A549 (cell line): ENCODE data around the gene TBC1D12. TPM values are rescaled to one million over a fixed set of nuclear protein-coding genes. Genes with fewer than 3 reads are reported as not detected.

ENCODE experiments used
- ATAC-seq, 2 experiments: fragments of 200-7000 bp in 1 of 2; fragments of >200 bp in 1 of 2; cut with Nextera tagmentation in 1 of 2; cut with Tn5 transposase in 1 of 2; 3 replicates each; pipeline versions ENCODE4 v1.8.0 to v1.9.1; 2018 to 2020; ENCODE audit warnings: mild to moderate bottlenecking in 1 of 2, moderate library complexity in 1 of 2
- CTCF ChIA-PET: fragments of 300-600 bp; sonication (Branson Sonifier 250); formaldehyde crosslinking; extraction: SDS; loops from one replicate; lab custom pipeline; 2021; ENCODE audit warnings: antibody characterized with exemption, inconsistent platforms; lab: Yijun Ruan, JAX
- POLR2A ChIA-PET: fragments of 350-600 bp; formaldehyde crosslinking; extraction: SDS; loops from one replicate; lab custom pipeline; 2021; ENCODE audit warnings: antibody characterized with exemption, inconsistent platforms; lab: Yijun Ruan, JAX
- DNase-seq, 2 experiments: peaks; one replicate each; pipeline versions ENCODE4 v3.0.0 to v3.0.0-alpha.2; 2011 to 2016; ENCODE audit warnings: low read depth in 1 of 2, low spot score in 1 of 2
- FAIRE-seq: peaks from 2 replicates; lab custom pipeline; 2011; peaks lifted over from hg19 to GRCh38; lab: Jason Lieb, UNC
- H3K27ac ChIP-seq, 2 experiments: fragments of >200 bp; sonication (Bioruptor Twin); formaldehyde crosslinking; 3 replicates each; pipeline ENCODE4 v1.5.1; 2016 to 2017
- H3K4me1 ChIP-seq: fragments of >200 bp; sonication (Bioruptor Twin); formaldehyde crosslinking; 3 replicates; pipeline ENCODE4 v1.6.1; 2016
- H3K4me2 ChIP-seq: fragments of >200 bp; sonication (Bioruptor Twin); formaldehyde crosslinking; 3 replicates; pipeline ENCODE4 v1.6.1; 2016
- H3K4me3 ChIP-seq: fragments of >200 bp; sonication (Bioruptor Twin); formaldehyde crosslinking; 3 replicates; pipeline ENCODE4 v1.5.1; 2016
- H3K9me3 ChIP-seq: fragments of >200 bp; sonication (Bioruptor Twin); formaldehyde crosslinking; 3 replicates; pipeline ENCODE4 v1.6.1; 2016
- BHLHE40 ChIP-seq: IDR thresholded peaks from 2 replicates; pipeline ENCODE4 v1.6.1; 2012; ENCODE audit warnings: low read depth, low read length, inconsistent platforms
- CBX8 ChIP-seq: fragments of 200-600 bp; sonication (generic); IDR thresholded peaks from 2 replicates; pipeline ENCODE4 v1.6.1; 2016
- GATA3 ChIP-seq: IDR thresholded peaks from 2 replicates; pipeline ENCODE4 v1.6.1; 2012; ENCODE audit warnings: borderline replicate concordance
- HOXB13 ChIP-seq: fragments of 250-450 bp; sonication (Bioruptor Pico); IDR thresholded peaks from 2 replicates; pipeline ENCODE4 v1.5.0; 2020; ENCODE audit warnings: low read depth, mild to moderate bottlenecking, moderate library complexity
- JUN ChIP-seq, 2 experiments: fragments of >200 bp; sonication (Bioruptor Twin); formaldehyde crosslinking; IDR thresholded peaks; 2 replicates in 1 of 2; 3 replicates in 1 of 2; pipeline ENCODE4 v1.6.1; 2016 to 2017
- KDM1A ChIP-seq: fragments of 200-600 bp; sonication (generic); IDR thresholded peaks from 2 replicates; pipeline ENCODE4 v1.6.1; 2016; ENCODE audit warnings: low read depth, mild to moderate bottlenecking
- MAFK ChIP-seq: fragments of 450-650 bp; IDR thresholded peaks from 2 replicates; pipeline ENCODE4 v1.6.1; 2014; ENCODE audit not compliant: partially characterized antibody
- MYC ChIP-seq: IDR thresholded peaks from 2 replicates; pipeline ENCODE4 v1.6.1; 2012; ENCODE audit warnings: mild to moderate bottlenecking, inconsistent platforms, low read length, improper control_type of control experiment, borderline replicate concordance
- POLR2A ChIP-seq: IDR thresholded peaks from 2 replicates; pipeline ENCODE4 v1.6.1; 2012; ENCODE audit warnings: mild to moderate bottlenecking, low read length
- RAD21 ChIP-seq, 2 experiments: fragments of >200 bp in 1 of 2; sonication (Bioruptor Twin) in 1 of 2; formaldehyde crosslinking in 1 of 2; IDR thresholded peaks in 1 of 2; conservative IDR thresholded peaks in 1 of 2; 2 replicates in 1 of 2; 3 replicates in 1 of 2; pipeline ENCODE4 v1.6.1; 2012 to 2018; ENCODE audit warnings: inconsistent platforms in 1 of 2
- RNF2 ChIP-seq: fragments of 200-600 bp; sonication (generic); IDR thresholded peaks from 2 replicates; pipeline ENCODE4 v1.6.1; 2016; ENCODE audit warnings: low read depth, mild to moderate bottlenecking, antibody characterized with exemption, moderate library complexity, borderline replicate concordance
- TFCP2L1 ChIP-seq: fragments of 250-450 bp; sonication (Bioruptor Pico); IDR thresholded peaks from 2 replicates; pipeline ENCODE4 v1.5.0; 2021; ENCODE audit warnings: mild to moderate bottlenecking
- TP53 ChIP-seq: fragments of 250-450 bp; sonication (Bioruptor Pico); IDR thresholded peaks from 2 replicates; pipeline ENCODE4 v1.5.0; 2021; ENCODE audit warnings: mild to moderate bottlenecking, moderate library complexity
- ZFP36 ChIP-seq: fragments of 450-650 bp; IDR thresholded peaks from 2 replicates; pipeline ENCODE4 v1.6.1; 2014; ENCODE audit warnings: borderline replicate concordance; ENCODE audit not compliant: partially characterized antibody
- ZSCAN20 ChIP-seq: fragments of 250-450 bp; sonication (Bioruptor Pico); IDR thresholded peaks from 2 replicates; pipeline ENCODE4 v1.8.0; 2022; ENCODE audit warnings: mild to moderate bottlenecking, moderate library complexity
- WGBS: methylation state at CpG from one replicate; pipeline ENCODE4 v1.1.6; 2017; ENCODE audit errors: missing lambda C conversion rate; 5-methylcytosine and 5-hydroxymethylcytosine counted together
- polyA minus RNA-seq: library from RNA; depleted of rRNA, polyadenylated mRNA; stranded (reverse); fragments of >200 nt; gene quantifications from 2 replicates; pipeline ENCODE4 v1.2.3, GENCODE V29; 2011; rRNA and poly(A)+ RNA removed
- polyA plus RNA-seq, 4 experiments: library from polyadenylated mRNA; depleted of rRNA in 3 of 4; stranded (reverse); fragments of >200 nt; fragmentation: RNase III in 1 of 4; extraction: RNeasy Plus Mini Kit Qiagen cat#74134 plus additional on column Dnase treatment in 1 of 4; gene quantifications; 2 replicates in 3 of 4; 3 replicates in 1 of 4; pipeline ENCODE4 v1.2.3, GENCODE V29; 2011 to 2017
- TF ChIP-seq, protein P1 (sequence below): fragments of >200 bp; sonication (Bioruptor Twin); formaldehyde crosslinking; IDR thresholded peaks from 3 replicates; pipeline ENCODE4 v1.6.1; 2016
- TF ChIP-seq, protein P2 (sequence below): fragments of 450-650 bp; IDR thresholded peaks from 2 replicates; pipeline ENCODE4 v1.6.1; 2014; ENCODE audit warnings: antibody characterized with exemption
- TF ChIP-seq, protein P3 (sequence below): IDR thresholded peaks from 2 replicates; pipeline ENCODE4 v1.6.1; 2012; ENCODE audit warnings: low read depth, borderline replicate concordance
- TF ChIP-seq, protein P4 (sequence below): fragments of 150-350 bp; IDR thresholded peaks from 2 replicates; pipeline ENCODE4 v1.6.1; 2014; ENCODE audit warnings: low read depth, mild to moderate bottlenecking, low read length
- TF ChIP-seq, protein P5 (sequence below): fragments of 250-450 bp; sonication (Bioruptor Pico); IDR thresholded peaks from 2 replicates; pipeline ENCODE4 v1.5.0; 2021; ENCODE audit warnings: mild to moderate bottlenecking, moderate library complexity, borderline replicate concordance
- TF ChIP-seq, protein P6 (sequence below): IDR thresholded peaks from 2 replicates; pipeline ENCODE4 v1.6.1; 2012
- TF ChIP-seq, protein P7 (sequence below): IDR thresholded peaks from 2 replicates; pipeline ENCODE4 v1.6.1; 2012

TBC1D12 gene
- 5.7 and 6.0 TPM in 2 replicates for polyA plus RNA-seq (2011; rRNA removed)
- 1.4 and 2.2 TPM in 2 replicates for polyA plus RNA-seq (2012; cell fraction: cytosol; rRNA removed)
- 2.1 and 2.5 TPM in 2 replicates for polyA plus RNA-seq (2012; cell fraction: nucleus; rRNA removed)
- polyA plus RNA-seq (2017; fragmentation: RNase III; extraction: RNeasy Plus Mini Kit Qiagen cat#74134 plus additional on column Dnase treatment), result 3.5 to 4.4 TPM (median 3.7 TPM) in 3 replicates
- polyA minus RNA-seq, result 2.6 TPM in 2 replicates

DNA sequence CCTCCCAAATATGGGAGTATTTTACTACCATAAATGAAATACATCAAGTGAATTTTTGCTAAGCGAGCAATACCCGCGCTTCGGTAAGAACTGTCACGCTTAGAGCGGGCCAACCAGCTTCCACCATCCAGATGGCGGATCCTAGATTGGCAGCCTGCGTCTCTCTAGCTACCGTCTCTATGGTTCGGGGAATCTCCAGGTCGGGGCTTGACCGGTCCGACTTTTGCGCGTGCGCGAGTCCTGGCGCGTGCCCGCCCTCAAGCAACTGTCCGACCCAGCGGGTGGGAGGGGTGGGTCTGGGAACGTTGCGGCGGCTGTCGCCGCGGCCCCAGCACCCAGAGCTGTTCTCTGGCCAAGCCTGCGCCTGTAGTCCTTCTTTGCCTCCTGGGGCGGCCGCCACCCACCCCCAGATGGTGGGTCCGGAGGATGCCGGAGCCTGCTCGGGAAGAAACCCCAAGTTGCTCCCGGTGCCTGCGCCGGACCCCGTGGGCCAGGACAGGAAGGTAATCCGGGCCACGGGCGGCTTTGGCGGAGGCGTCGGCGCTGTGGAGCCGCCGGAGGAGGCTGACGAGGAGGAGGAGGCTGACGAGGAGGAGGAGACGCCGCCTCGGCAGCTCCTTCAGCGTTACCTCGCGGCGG is at the start of gene TBC1D12:
TSS of gene TBC1D12 (plus strand) at position 338 of the 639 bp plus-strand sequence. CDS start at position 411, 73 bp downstream.
- TF ChIP-seq JUN (IDR thresholded peaks at IDR 0.05) (peak in 1 of 2 experiments; percentile 80; a peak in 2 of 5 replicates), BHLHE40 (0 out of 2 replicates have a peak, but pooled peaks have one; percentile 9), MYC (peak; percentile 51; the same call in 1 of the 2 replicates), HOXB13 (CRISPR knock-in tag) (0 out of 2 replicates have a peak, but pooled peaks have one; percentile 10), KDM1A (no peak), GATA3 (no peak), RAD21 (conservative IDR thresholded peaks at IDR 0.05 in 1 of 2, IDR thresholded peaks at IDR 0.05 in 1 of 2) (peak in 1 of 2 experiments; percentile 10; a peak in 1 of 5 replicates), POLR2A (peak; percentile 69), RNF2 (no peak), CBX8 (no peak), ZFP36 (peak; percentile 84), MAFK (peak; percentile 94), TP53 (no peak), ZSCAN20 (CRISPR knock-in tag) (no peak), TFCP2L1 (peak; percentile 60; the same call in 1 of the 2 replicates)
- TF ChIP-seq, protein P1, sequence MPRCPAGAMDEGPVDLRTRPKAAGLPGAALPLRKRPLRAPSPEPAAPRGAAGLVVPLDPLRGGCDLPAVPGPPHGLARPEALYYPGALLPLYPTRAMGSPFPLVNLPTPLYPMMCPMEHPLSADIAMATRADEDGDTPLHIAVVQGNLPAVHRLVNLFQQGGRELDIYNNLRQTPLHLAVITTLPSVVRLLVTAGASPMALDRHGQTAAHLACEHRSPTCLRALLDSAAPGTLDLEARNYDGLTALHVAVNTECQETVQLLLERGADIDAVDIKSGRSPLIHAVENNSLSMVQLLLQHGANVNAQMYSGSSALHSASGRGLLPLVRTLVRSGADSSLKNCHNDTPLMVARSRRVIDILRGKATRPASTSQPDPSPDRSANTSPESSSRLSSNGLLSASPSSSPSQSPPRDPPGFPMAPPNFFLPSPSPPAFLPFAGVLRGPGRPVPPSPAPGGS, result 0 out of 3 replicates have a peak, but pooled peaks have one; percentile 58
- TF ChIP-seq, protein P2, sequence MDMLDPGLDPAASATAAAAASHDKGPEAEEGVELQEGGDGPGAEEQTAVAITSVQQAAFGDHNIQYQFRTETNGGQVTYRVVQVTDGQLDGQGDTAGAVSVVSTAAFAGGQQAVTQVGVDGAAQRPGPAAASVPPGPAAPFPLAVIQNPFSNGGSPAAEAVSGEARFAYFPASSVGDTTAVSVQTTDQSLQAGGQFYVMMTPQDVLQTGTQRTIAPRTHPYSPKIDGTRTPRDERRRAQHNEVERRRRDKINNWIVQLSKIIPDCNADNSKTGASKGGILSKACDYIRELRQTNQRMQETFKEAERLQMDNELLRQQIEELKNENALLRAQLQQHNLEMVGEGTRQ, result peak; percentile 31; the same call in 1 of the 2 replicates
- TF ChIP-seq, protein P3, sequence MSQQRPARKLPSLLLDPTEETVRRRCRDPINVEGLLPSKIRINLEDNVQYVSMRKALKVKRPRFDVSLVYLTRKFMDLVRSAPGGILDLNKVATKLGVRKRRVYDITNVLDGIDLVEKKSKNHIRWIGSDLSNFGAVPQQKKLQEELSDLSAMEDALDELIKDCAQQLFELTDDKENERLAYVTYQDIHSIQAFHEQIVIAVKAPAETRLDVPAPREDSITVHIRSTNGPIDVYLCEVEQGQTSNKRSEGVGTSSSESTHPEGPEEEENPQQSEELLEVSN, result peak; percentile 80; the same call in 1 of the 2 replicates
- TF ChIP-seq, protein P4, sequence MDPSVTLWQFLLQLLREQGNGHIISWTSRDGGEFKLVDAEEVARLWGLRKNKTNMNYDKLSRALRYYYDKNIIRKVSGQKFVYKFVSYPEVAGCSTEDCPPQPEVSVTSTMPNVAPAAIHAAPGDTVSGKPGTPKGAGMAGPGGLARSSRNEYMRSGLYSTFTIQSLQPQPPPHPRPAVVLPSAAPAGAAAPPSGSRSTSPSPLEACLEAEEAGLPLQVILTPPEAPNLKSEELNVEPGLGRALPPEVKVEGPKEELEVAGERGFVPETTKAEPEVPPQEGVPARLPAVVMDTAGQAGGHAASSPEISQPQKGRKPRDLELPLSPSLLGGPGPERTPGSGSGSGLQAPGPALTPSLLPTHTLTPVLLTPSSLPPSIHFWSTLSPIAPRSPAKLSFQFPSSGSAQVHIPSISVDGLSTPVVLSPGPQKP, result no peak
- TF ChIP-seq, protein P5, sequence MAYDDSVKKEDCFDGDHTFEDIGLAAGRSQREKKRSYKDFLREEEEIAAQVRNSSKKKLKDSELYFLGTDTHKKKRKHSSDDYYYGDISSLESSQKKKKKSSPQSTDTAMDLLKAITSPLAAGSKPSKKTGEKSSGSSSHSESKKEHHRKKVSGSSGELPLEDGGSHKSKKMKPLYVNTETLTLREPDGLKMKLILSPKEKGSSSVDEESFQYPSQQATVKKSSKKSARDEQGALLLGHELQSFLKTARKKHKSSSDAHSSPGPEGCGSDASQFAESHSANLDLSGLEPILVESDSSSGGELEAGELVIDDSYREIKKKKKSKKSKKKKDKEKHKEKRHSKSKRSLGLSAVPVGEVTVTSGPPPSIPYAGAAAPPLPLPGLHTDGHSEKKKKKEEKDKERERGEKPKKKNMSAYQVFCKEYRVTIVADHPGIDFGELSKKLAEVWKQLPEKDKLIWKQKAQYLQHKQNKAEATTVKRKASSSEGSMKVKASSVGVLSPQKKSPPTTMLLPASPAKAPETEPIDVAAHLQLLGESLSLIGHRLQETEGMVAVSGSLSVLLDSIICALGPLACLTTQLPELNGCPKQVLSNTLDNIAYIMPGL (CRISPR knock-in tag), result no peak
- TF ChIP-seq, protein P6, sequence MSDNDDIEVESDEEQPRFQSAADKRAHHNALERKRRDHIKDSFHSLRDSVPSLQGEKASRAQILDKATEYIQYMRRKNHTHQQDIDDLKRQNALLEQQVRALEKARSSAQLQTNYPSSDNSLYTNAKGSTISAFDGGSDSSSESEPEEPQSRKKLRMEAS, result peak; percentile 89; the same call in 1 of the 2 replicates
- TF ChIP-seq, protein P7, sequence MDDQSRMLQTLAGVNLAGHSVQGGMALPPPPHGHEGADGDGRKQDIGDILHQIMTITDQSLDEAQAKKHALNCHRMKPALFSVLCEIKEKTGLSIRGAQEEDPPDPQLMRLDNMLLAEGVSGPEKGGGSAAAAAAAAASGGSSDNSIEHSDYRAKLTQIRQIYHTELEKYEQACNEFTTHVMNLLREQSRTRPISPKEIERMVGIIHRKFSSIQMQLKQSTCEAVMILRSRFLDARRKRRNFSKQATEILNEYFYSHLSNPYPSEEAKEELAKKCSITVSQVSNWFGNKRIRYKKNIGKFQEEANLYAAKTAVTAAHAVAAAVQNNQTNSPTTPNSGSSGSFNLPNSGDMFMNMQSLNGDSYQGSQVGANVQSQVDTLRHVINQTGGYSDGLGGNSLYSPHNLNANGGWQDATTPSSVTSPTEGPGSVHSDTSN, result peak; percentile 91
- FAIRE-seq, result peak; percentile 46
- WGBS, result under 1% methylated on average over 9 of the region's 56 CpGs

More for the DNA sequence above, at the start of gene TBC1D12:
- DNase-seq (peak; percentile 92 to 99), ATAC-seq (peak; percentile 86 to 95)
- Histone ChIP-seq H3K4me3 (peak within 1 kb of the TSS; percentile 85), H3K4me1 (peaks cover 24% of the 10 kb centered on the region), H3K4me2 (peak within 1 kb of the TSS; percentile 81), H3K27ac (peak within 1 kb of the TSS; percentile 92 to 95), H3K9me3 (no peaks in the 10 kb centered on the region)
- ChIA-PET CTCF (interaction anchor here (0.7 to 2.2 kb wide), 6 partner anchors 9 to 42 kb away, joined by 3 to 9 read pairs (median 4); partner anchors contain the start of gene NOC3L), POLR2A (interaction anchor here (0.6 to 1.0 kb wide), 7 partner anchors 12 to 965 kb away, joined by 4 to 7 read pairs (median 5); partner anchors contain the start of gene NOC3L)
